Measurements from ENCODE around the gene ATP11A. TPM values are rescaled to one million over a fixed set of nuclear protein-coding genes. Genes with fewer than 3 reads are reported as not detected.
A peak's percentile ranks its signal among the peaks of the same experiment; 100 is the strongest.

Gene ATP11A
- total RNA-seq, 1 experiment from 2014 or later = 4.5 TPM

GRCh38 chr13:112733112-112733511 lies 43.3 kb downstream of the ATP11A start:
- in situ Hi-C loops (cut with HindIII; ENCODE audit: low sequenced_read_pairs) = no loop called here

GRCh38 chr13:112733661-112734379 lies 44.0 kb downstream of the ATP11A start:
- DNase-seq (ENCODE audit: low spot score) = no peak

More at GRCh38 chr13:112733112-112733511, 43.3 kb downstream of the ATP11A start:
- DNase-seq (ENCODE audit: low spot score) = no peak

GRCh38 chr13:112734696-112735547 lies 45.1 kb downstream of the ATP11A start:
- in situ Hi-C loops (cut with HindIII; ENCODE audit: low sequenced_read_pairs) = no loop called here

More at GRCh38 chr13:112733661-112734379, 44.0 kb downstream of the ATP11A start:
- in situ Hi-C loops (cut with HindIII; ENCODE audit: low sequenced_read_pairs) = no loop called here

GRCh38 chr13:112735791-112736190 lies 46.0 kb downstream of the ATP11A start:
- in situ Hi-C loops (cut with HindIII; ENCODE audit: low sequenced_read_pairs) = no loop called here
- no peak for DNase-seq (ENCODE audit: low spot score)

More at GRCh38 chr13:112734696-112735547, 45.1 kb downstream of the ATP11A start:
- DNase-seq (ENCODE audit: low spot score) = no peak

GRCh38 chr13:112737294-112737693 lies 47.5 kb downstream of the ATP11A start:
- in situ Hi-C loops (cut with HindIII; ENCODE audit: low sequenced_read_pairs) = no loop called here
- DNase-seq (ENCODE audit: low spot score) = no peak

GRCh38 chr13:112738606-112739005 lies 48.8 kb downstream of the ATP11A start:
- in situ Hi-C loops (cut with HindIII; ENCODE audit: low sequenced_read_pairs) = no loop called here
- DNase-seq (ENCODE audit: low spot score) = no peak

GRCh38 chr13:112740502-112741131 lies 50.8 kb downstream of the ATP11A start:
- no peak for DNase-seq (ENCODE audit: low spot score)
- in situ Hi-C loops (cut with HindIII; ENCODE audit: low sequenced_read_pairs) = no loop called here

GRCh38 chr13:112741185-112741755 lies 51.4 kb downstream of the ATP11A start:
- DNase-seq (ENCODE audit: low spot score) = no peak
- in situ Hi-C loops (cut with HindIII; ENCODE audit: low sequenced_read_pairs) = no loop called here

- no peak for DNase-seq (ENCODE audit: low spot score)
- in situ Hi-C loops (cut with HindIII; ENCODE audit: low sequenced_read_pairs) = no loop called here
Measured at GRCh38 chr13:112741835-112742570, 52.2 kb downstream of the ATP11A start.

- no peak for DNase-seq (ENCODE audit: low spot score)
- in situ Hi-C loops (cut with HindIII; ENCODE audit: low sequenced_read_pairs) = no loop called here
Measured at GRCh38 chr13:112742583-112742982, 52.7 kb downstream of the ATP11A start.

- no peak for DNase-seq (ENCODE audit: low spot score)
- in situ Hi-C loops (cut with HindIII; ENCODE audit: low sequenced_read_pairs) = no loop called here
Measured at GRCh38 chr13:112743451-112744167, 53.8 kb downstream of the ATP11A start.

GRCh38 chr13:112744168-112745021 lies 54.6 kb downstream of the ATP11A start:
- no peak for DNase-seq (ENCODE audit: low spot score)
- in situ Hi-C loops (cut with HindIII; ENCODE audit: low sequenced_read_pairs) = no loop called here

- DNase-seq (ENCODE audit: low spot score) = no peak
- in situ Hi-C loops (cut with HindIII; ENCODE audit: low sequenced_read_pairs) = no loop called here
Measured at GRCh38 chr13:112746044-112746443, 56.2 kb downstream of the ATP11A start.

GRCh38 chr13:112747256-112747655 lies 57.4 kb downstream of the ATP11A start:
- in situ Hi-C loops (cut with HindIII; ENCODE audit: low sequenced_read_pairs) = no loop called here
- peak; percentile 43 for DNase-seq (ENCODE audit: low spot score)

GRCh38 chr13:112748947-112749735 lies 59.3 kb downstream of the ATP11A start:
- peak; percentile 45 for DNase-seq (ENCODE audit: low spot score)
- in situ Hi-C loops (cut with HindIII; ENCODE audit: low sequenced_read_pairs) = no loop called here

GRCh38 chr13:112750570-112750969 lies 60.7 kb downstream of the ATP11A start:
- no peak for DNase-seq (ENCODE audit: low spot score)
- in situ Hi-C loops (cut with HindIII; ENCODE audit: low sequenced_read_pairs) = no loop called here

GRCh38 chr13:112751617-112752016 lies 61.8 kb downstream of the ATP11A start:
- DNase-seq (ENCODE audit: low spot score) = no peak
- in situ Hi-C loops (cut with HindIII; ENCODE audit: low sequenced_read_pairs) = no loop called here

Data from G401 (cell line).